CD8-positive, alpha-beta memory T cell (primary cell): Measurements from ENCODE around the gene CCDC92B. TPM values are rescaled to one million over a fixed set of nuclear protein-coding genes. Genes with fewer than 3 reads are reported as not detected.
"Not testable (repeated sequence)": the region's sequence is repeated elsewhere in the genome, so short reads cannot be mapped to it uniquely, and the experiment has no call there.

Experiments used
- CTCF ChIA-PET: fragments of 350-600 bp; sonication (Branson Sonifier 250); formaldehyde crosslinking; loops from one replicate; lab custom pipeline; 2021; ENCODE audit warnings: antibody characterized with exemption; lab: Charles Lee
- POLR2A ChIA-PET: fragments of 350-600 bp; sonication (Branson Sonifier 250); formaldehyde crosslinking; loops from one replicate; lab custom pipeline; 2021; ENCODE audit warnings: antibody characterized with exemption; lab: Charles Lee
- DNase-seq, 5 donors: peaks; one replicate each; pipeline versions ENCODE4 v3.0.0 to v3.0.0-alpha.2; 2020 to 2022; ENCODE audit warnings: mixed read lengths in 1 of 5
- H3K27ac ChIP-seq: one replicate; pipeline ENCODE4 v1.7.0; 2013; ENCODE audit warnings: low read depth, mild to moderate bottlenecking, low read length, moderate library complexity
- H3K27me3 ChIP-seq: 2 replicates; pipeline ENCODE4 v1.7.0; 2013; ENCODE audit warnings: low read length, mild to moderate bottlenecking; ENCODE audit not compliant: insufficient read depth, poor library complexity, severe bottlenecking
- H3K36me3 ChIP-seq: 2 replicates; pipeline ENCODE4 v1.7.0; 2013; ENCODE audit warnings: mild to moderate bottlenecking, low read length, moderate library complexity; ENCODE audit not compliant: insufficient read depth
- H3K4me1 ChIP-seq: 2 replicates; pipeline ENCODE4 v1.7.0; 2013; ENCODE audit warnings: mild to moderate bottlenecking, low read length, moderate library complexity; ENCODE audit not compliant: insufficient read depth
- H3K4me3 ChIP-seq: 2 replicates; pipeline ENCODE4 v1.7.0; 2013; ENCODE audit warnings: mild to moderate bottlenecking, low read length
- H3K9me3 ChIP-seq: 2 replicates; pipeline ENCODE4 v1.7.0; 2013; ENCODE audit warnings: mild to moderate bottlenecking, low read length
- H3K27ac Mint-ChIP-seq, 8 donors: one replicate each; pipeline ENCODE4 v1.8.0; 2020 to 2021; ENCODE audit warnings: mixed read lengths in 8 of 8, mild to moderate bottlenecking in 6 of 8, inconsistent platforms in 3 of 8, moderate library complexity in 3 of 8
- H3K27me3 Mint-ChIP-seq, 2 donors: one replicate each; pipeline ENCODE4 v1.8.0; 2020 to 2021; ENCODE audit warnings: mixed read lengths in 2 of 2, mild to moderate bottlenecking in 1 of 2, moderate library complexity in 1 of 2
- H3K36me3 Mint-ChIP-seq, 3 donors: one replicate each; pipeline ENCODE4 v1.8.0; 2020 to 2021; ENCODE audit warnings: mixed read lengths in 3 of 3, inconsistent platforms in 1 of 3, mild to moderate bottlenecking in 1 of 3
- H3K4me1 Mint-ChIP-seq, 3 donors: one replicate each; pipeline ENCODE4 v1.8.0; 2020 to 2021; ENCODE audit warnings: mixed read lengths in 3 of 3, inconsistent platforms in 1 of 3, mild to moderate bottlenecking in 1 of 3
- H3K4me3 Mint-ChIP-seq, 7 donors: one replicate each; pipeline ENCODE4 v1.8.0; 2020 to 2021; ENCODE audit warnings: mixed read lengths in 7 of 7, mild to moderate bottlenecking in 6 of 7, moderate library complexity in 4 of 7, inconsistent platforms in 2 of 7
- H3K9me3 Mint-ChIP-seq, 5 donors: one replicate each; pipeline ENCODE4 v1.8.0; 2020 to 2022; ENCODE audit warnings: mixed read lengths in 5 of 5, mild to moderate bottlenecking in 3 of 5, moderate library complexity in 2 of 5, inconsistent platforms in 1 of 5
- polyA plus RNA-seq: library from polyadenylated mRNA; unstranded; fragments of 300-500 nt; fragmentation: Illumina TruSeq; gene quantifications from one replicate; pipeline ENCODE4 v1.2.3, GENCODE V29; 2021
- total RNA-seq, 2 experiments: library from RNA; stranded (reverse); gene quantifications; one replicate each; pipeline ENCODE4 v1.2.3, GENCODE V29; 2021

Gene CCDC92B
- total and polyA plus RNA-seq, 3 experiments from 2014 or later: 0.07 TPM; not detected in 2

GRCh38 chr17:2700491-2701141 is 48.8 kb downstream of the CCDC92B start:
- Mint-ChIP-seq H3K4me3 (no peak overlapping the region), H3K4me1 (peaks cover 3 to 5% (median 4%) of the 10 kb centered on the region in 3 donors), H3K27me3 (no peaks in the 10 kb centered on the region), H3K27ac (no peak overlapping the region), H3K9me3 (no peaks in the 10 kb centered on the region), H3K36me3 (peaks cover 0 to 72% (median 0%) of the 10 kb centered on the region in 3 donors)
- no peak overlapping the region for H3K4me3 ChIP-seq
- POLR2A ChIA-PET: no interaction called here
- no peaks in the 10 kb centered on the region for H3K9me3 ChIP-seq
- H3K27me3 ChIP-seq: no peaks in the 10 kb centered on the region
- H3K4me1 ChIP-seq: no peaks in the 10 kb centered on the region
- CTCF ChIA-PET: interaction anchor here (0.9 kb wide), 1 partner anchor 9 kb away, joined by 3 read pairs; no protein-coding TSS in a partner anchor
- peak in 1 of 5 donors; percentile 35 for DNase-seq
- H3K36me3 ChIP-seq: no peaks in the 10 kb centered on the region
- no peak overlapping the region for H3K27ac ChIP-seq

DNA sequence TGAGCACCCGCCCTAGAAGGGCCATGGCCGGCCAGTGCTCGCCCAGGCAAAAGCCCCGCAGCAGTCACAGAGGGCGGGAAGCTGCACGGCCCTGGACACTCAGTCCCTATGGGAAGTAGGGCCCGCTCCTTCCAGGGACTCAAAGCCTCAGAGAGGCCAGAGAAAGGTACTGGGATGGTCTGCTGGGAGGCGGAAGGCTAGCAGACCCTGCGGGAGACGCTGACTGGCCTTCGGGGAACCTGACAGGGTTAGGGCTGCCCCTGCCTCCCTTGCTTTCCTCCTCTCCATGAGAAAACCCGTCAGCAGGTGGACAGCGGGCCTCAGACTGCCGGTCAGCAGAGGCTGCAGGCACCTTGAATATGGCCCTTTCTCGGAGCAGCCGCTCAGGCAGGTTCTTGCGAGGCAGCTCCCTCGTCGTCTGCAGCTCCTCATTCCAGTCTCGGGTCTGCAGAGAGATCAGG is 49.4 kb downstream of the CCDC92B start:
- CTCF ChIA-PET: no interaction called here
- POLR2A ChIA-PET: no interaction called here
- no peaks in the 10 kb centered on the region for H3K27me3 ChIP-seq
- H3K4me3 ChIP-seq: no peak overlapping the region
- no peaks in the 10 kb centered on the region for H3K9me3 Mint-ChIP-seq
- no peak overlapping the region for H3K4me3 Mint-ChIP-seq
- H3K27ac Mint-ChIP-seq: no peak overlapping the region
- DNase-seq: no peak
- H3K4me1 Mint-ChIP-seq: no peaks in the 10 kb centered on the region
- no peak overlapping the region for H3K27ac ChIP-seq
- H3K36me3 Mint-ChIP-seq: peaks cover 0 to 75% (median 0%) of the 10 kb centered on the region in 3 donors
- no peaks in the 10 kb centered on the region for H3K27me3 Mint-ChIP-seq
- no peaks in the 10 kb centered on the region for H3K9me3 ChIP-seq
- no peaks in the 10 kb centered on the region for H3K4me1 ChIP-seq
- no peaks in the 10 kb centered on the region for H3K36me3 ChIP-seq

- H3K27ac ChIP-seq, H3K4me3 ChIP-seq, CTCF ChIA-PET, H3K27ac Mint-ChIP-seq, H3K4me1 ChIP-seq, DNase-seq, H3K4me3 Mint-ChIP-seq, H3K9me3 ChIP-seq, H3K9me3 Mint-ChIP-seq, H3K36me3 ChIP-seq, H3K4me1 Mint-ChIP-seq, POLR2A ChIA-PET, H3K27me3 Mint-ChIP-seq, H3K27me3 ChIP-seq: not testable (repeated sequence)
- peaks cover 0 to 74% (median 0%) of the 10 kb centered on the region in 3 donors for H3K36me3 Mint-ChIP-seq
These were observed 50.1 kb downstream of the CCDC92B start for GRCh38 chr17:2699216-2699805.

- Mint-ChIP-seq H3K4me1 (peaks cover 0 to 6% (median 0%) of the 10 kb centered on the region in 3 donors), H3K27ac (no peak overlapping the region), H3K27me3 (no peaks in the 10 kb centered on the region), H3K9me3 (no peaks in the 10 kb centered on the region), H3K36me3 (peaks cover 0 to 69% (median 0%) of the 10 kb centered on the region in 3 donors), H3K4me3 (peak overlapping the region in 1 of 7 donors; percentile 40)
- H3K4me3 ChIP-seq: no peak overlapping the region
- DNase-seq: no peak
- no peaks in the 10 kb centered on the region for H3K36me3 ChIP-seq
- no peaks in the 10 kb centered on the region for H3K9me3 ChIP-seq
- no peaks in the 10 kb centered on the region for H3K27me3 ChIP-seq
- no peak overlapping the region for H3K27ac ChIP-seq
- CTCF ChIA-PET: no interaction called here
- POLR2A ChIA-PET: no interaction called here
- no peaks in the 10 kb centered on the region for H3K4me1 ChIP-seq
These were observed 51.8 kb downstream of the CCDC92B start for GRCh38 chr17:2697611-2698162.

DNA sequence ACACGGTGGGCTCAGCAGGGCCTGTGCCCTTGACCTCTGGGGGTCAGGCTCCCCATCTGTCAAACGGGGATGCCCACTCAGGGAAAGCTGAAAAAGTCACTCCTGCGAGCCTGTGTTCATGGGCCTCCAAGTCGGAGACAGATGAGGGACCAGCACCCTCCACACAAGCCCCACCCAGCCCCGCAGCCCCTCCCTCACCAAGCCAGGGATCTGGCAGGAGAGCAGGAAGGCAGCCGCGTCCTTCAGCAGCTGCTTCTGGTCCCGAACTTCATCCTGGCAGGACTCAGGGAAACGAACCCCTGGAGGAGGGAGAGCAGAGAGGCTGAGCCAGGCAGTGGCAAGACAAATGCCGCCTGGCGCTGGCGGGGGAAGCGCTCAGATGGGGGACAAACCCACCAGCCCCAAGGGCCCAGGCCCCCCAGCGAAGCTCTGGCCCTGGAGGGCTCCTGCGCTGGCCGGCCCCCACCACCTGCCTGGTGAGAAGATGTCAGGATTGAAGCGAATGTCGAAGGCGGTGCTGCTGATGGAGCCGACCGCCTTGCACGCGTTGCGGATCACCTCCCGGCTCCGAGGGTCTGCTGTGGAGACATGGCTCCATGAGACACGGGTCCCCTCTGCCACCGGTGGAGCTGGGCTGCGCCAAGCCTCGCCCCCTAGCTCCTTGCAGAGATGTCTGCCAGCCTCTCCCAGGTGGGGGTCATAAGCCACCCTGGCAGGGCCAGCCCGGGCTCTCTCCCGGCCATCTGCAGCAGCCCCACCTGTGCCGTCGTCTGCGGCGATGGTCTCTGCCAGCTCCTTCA is 53.3 kb downstream of the CCDC92B start:
- H3K9me3 Mint-ChIP-seq: no peaks in the 10 kb centered on the region
- peaks cover 0 to 61% (median 0%) of the 10 kb centered on the region in 3 donors for H3K36me3 Mint-ChIP-seq
- no peak overlapping the region for H3K4me3 ChIP-seq
- peaks cover 0 to 6% (median 0%) of the 10 kb centered on the region in 3 donors for H3K4me1 Mint-ChIP-seq
- H3K27ac ChIP-seq: no peak overlapping the region
- H3K27ac Mint-ChIP-seq: peak overlapping the region in 1 of 8 donors; percentile 43
- no peaks in the 10 kb centered on the region for H3K4me1 ChIP-seq
- POLR2A ChIA-PET: no interaction called here
- no peaks in the 10 kb centered on the region for H3K27me3 Mint-ChIP-seq
- no peak overlapping the region for H3K4me3 Mint-ChIP-seq
- DNase-seq: no peak
- H3K36me3 ChIP-seq: no peaks in the 10 kb centered on the region
- CTCF ChIA-PET: interaction anchor here (0.9 kb wide), 1 partner anchor 22 kb away, joined by 3 read pairs; no protein-coding TSS in a partner anchor
- H3K27me3 ChIP-seq: no peaks in the 10 kb centered on the region
- no peaks in the 10 kb centered on the region for H3K9me3 ChIP-seq

DNA sequence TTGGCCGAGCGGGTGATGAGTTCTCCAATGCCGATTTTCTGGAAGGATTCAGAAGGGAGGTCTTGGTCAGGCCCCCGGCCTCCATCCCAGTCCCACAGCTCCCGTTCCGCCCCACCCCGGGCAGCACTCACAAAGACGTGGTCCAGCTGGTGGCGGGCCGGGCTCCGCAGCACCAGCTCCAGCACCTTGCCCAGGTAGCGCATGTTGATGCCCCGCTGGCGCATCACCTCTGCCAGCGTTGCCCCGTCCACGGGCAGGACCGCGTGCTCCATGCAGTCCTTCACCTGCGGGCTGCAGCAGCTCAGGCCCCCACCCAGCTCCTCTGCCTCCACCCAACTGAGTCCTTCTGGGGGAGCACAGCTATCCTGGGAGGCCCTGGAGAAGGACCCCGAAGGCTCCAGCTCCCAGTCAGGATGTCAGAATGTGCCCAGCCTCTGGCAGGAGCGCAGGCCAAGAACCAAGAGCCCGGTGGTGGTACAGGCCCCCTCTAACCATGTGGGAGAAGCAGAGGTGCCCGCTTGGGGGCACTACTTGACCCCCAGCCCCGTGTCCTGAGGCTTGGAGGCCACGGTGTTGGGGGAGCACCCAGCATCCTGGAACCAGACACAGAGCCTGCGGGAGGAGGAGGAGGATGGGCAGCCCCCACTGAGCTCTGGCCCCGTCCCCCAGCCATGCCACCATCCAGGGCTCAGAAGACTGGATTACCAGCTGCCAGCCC is 54.0 kb downstream of the CCDC92B start:
- POLR2A ChIA-PET: no interaction called here
- Mint-ChIP-seq H3K4me3 (peak overlapping the region in 1 of 7 donors; percentile 54), H3K36me3 (peaks cover 0 to 59% (median 0%) of the 10 kb centered on the region in 3 donors), H3K4me1 (peaks cover 0 to 6% (median 0%) of the 10 kb centered on the region in 3 donors), H3K9me3 (no peaks in the 10 kb centered on the region), H3K27ac (peak overlapping the region in 1 of 8 donors; percentile 19), H3K27me3 (no peaks in the 10 kb centered on the region)
- Histone ChIP-seq H3K36me3 (no peaks in the 10 kb centered on the region), H3K27me3 (no peaks in the 10 kb centered on the region), H3K9me3 (no peaks in the 10 kb centered on the region), H3K4me3 (no peak overlapping the region), H3K4me1 (no peaks in the 10 kb centered on the region), H3K27ac (no peak overlapping the region)
- no peak for DNase-seq
- CTCF ChIA-PET: no interaction called here

GRCh38 chr17:2694381-2695242 is 54.8 kb downstream of the CCDC92B start:
- H3K9me3 Mint-ChIP-seq: no peaks in the 10 kb centered on the region
- Histone ChIP-seq H3K4me3 (no peak overlapping the region), H3K4me1 (no peaks in the 10 kb centered on the region), H3K36me3 (no peaks in the 10 kb centered on the region), H3K9me3 (no peaks in the 10 kb centered on the region), H3K27ac (no peak overlapping the region), H3K27me3 (no peaks in the 10 kb centered on the region)
- DNase-seq: no peak
- POLR2A ChIA-PET: no interaction called here
- H3K36me3 Mint-ChIP-seq: peaks cover 0 to 54% (median 0%) of the 10 kb centered on the region in 3 donors
- H3K27ac Mint-ChIP-seq: peak overlapping the region in 1 of 8 donors; percentile 19
- no peaks in the 10 kb centered on the region for H3K27me3 Mint-ChIP-seq
- peaks cover 0 to 7% (median 0%) of the 10 kb centered on the region in 3 donors for H3K4me1 Mint-ChIP-seq
- H3K4me3 Mint-ChIP-seq: no peak overlapping the region
- CTCF ChIA-PET: no interaction called here
